ACC112 (cell line): ENCODE results near the gene CNTNAP4.
A peak's percentile ranks its signal among the peaks of the same experiment; 100 is the strongest.

Experiments used
- H2AFZ ChIP-seq: fragments of 200-600 bp; sonication (generic); one replicate; pipeline ENCODE4 v1.6.0; 2017; ENCODE audit warnings: antibody characterized with exemption, low read length; ENCODE audit not compliant: unreplicated experiment
- H3K27ac ChIP-seq: fragments of 200-600 bp; sonication (generic); 2 replicates; pipeline ENCODE4 v1.5.1; 2014; ENCODE audit warnings: low read depth, mild to moderate bottlenecking, antibody characterized with exemption, low read length, moderate library complexity
- H3K27me3 ChIP-seq: fragments of 200-600 bp; sonication (generic); 2 replicates; pipeline ENCODE4 v1.6.1; 2014; ENCODE audit warnings: mild to moderate bottlenecking, antibody characterized with exemption, low read length, moderate library complexity, mixed read lengths; ENCODE audit not compliant: insufficient read depth
- H3K36me3 ChIP-seq: fragments of 200-600 bp; sonication (generic); 2 replicates; pipeline ENCODE4 v1.6.1; 2016; ENCODE audit warnings: mild to moderate bottlenecking, antibody characterized with exemption, low read length, moderate library complexity, mixed read lengths; ENCODE audit not compliant: insufficient read depth
- H3K4me1 ChIP-seq: fragments of 200-600 bp; sonication (generic); one replicate; pipeline ENCODE4 v1.6.1; 2016; ENCODE audit warnings: low read length, mixed read lengths; ENCODE audit not compliant: insufficient read depth, unreplicated experiment, control insufficient read depth
- H3K4me3 ChIP-seq: fragments of 200-600 bp; sonication (generic); 2 replicates; pipeline ENCODE4 v1.5.1; 2014; ENCODE audit warnings: mild to moderate bottlenecking, low read depth, low read length
- H3K79me2 ChIP-seq: fragments of 200-600 bp; sonication (generic); one replicate; pipeline ENCODE4 v1.6.0; 2016; ENCODE audit warnings: low read length; ENCODE audit not compliant: control insufficient read depth, unreplicated experiment, insufficient read depth

Gene CNTNAP4

GRCh38 chr16:76276745-76277438, at the start of gene CNTNAP4:
TSS of gene CNTNAP4 (plus strand) at chr16:76277401. CDS start at chr16:76277663, 262 bp downstream.
- Histone ChIP-seq H3K27ac (no peak within 1 kb of the TSS), H3K36me3 (no peaks in the 10 kb centered on the region), H3K4me1 (peaks cover 19% of the 10 kb centered on the region), H3K4me3 (peak within 1 kb of the TSS; percentile 51; the same call in 1 of the 2 replicates), H3K27me3 (peaks cover 6% of the 10 kb centered on the region; the same call in 1 of the 2 replicates), H3K79me2 (no peaks in the 10 kb centered on the region), H2AFZ (no peak within 1 kb of the TSS)

GRCh38 chr16:76228546-76229146, 48.6 kb upstream of the CNTNAP4 start:
- Histone ChIP-seq H3K27me3 (no peaks in the 10 kb centered on the region), H3K79me2 (no peaks in the 10 kb centered on the region), H3K36me3 (no peaks in the 10 kb centered on the region), H3K4me3 (no peak overlapping the region), H3K4me1 (peaks cover 21% of the 10 kb centered on the region), H3K27ac (no peak overlapping the region), H2AFZ (no peak overlapping the region)

- Histone ChIP-seq H3K4me3 (no peak overlapping the region), H3K79me2 (no peaks in the 10 kb centered on the region), H3K36me3 (no peaks in the 10 kb centered on the region), H3K4me1 (no peaks in the 10 kb centered on the region), H3K27me3 (no peaks in the 10 kb centered on the region), H3K27ac (no peak overlapping the region), H2AFZ (no peak overlapping the region)
These were observed 44.5 kb upstream of the CNTNAP4 start for GRCh38 chr16:76232704-76233103.

- no peaks in the 10 kb centered on the region for H3K36me3 ChIP-seq
- no peak overlapping the region for H3K4me3 ChIP-seq
- H3K27me3 ChIP-seq: no peaks in the 10 kb centered on the region
- no peak overlapping the region for H2AFZ ChIP-seq
- H3K79me2 ChIP-seq: no peaks in the 10 kb centered on the region
- no peak overlapping the region for H3K27ac ChIP-seq
- no peaks in the 10 kb centered on the region for H3K4me1 ChIP-seq
These were observed 42.2 kb upstream of the CNTNAP4 start for GRCh38 chr16:76235025-76235424.

GRCh38 chr16:76235426-76235825, 41.8 kb upstream of the CNTNAP4 start:
- no peak overlapping the region for H2AFZ ChIP-seq
- H3K4me1 ChIP-seq: no peaks in the 10 kb centered on the region
- no peaks in the 10 kb centered on the region for H3K79me2 ChIP-seq

GRCh38 chr16:76237471-76237870, 39.7 kb upstream of the CNTNAP4 start:
- Histone ChIP-seq H3K27ac (no peak overlapping the region), H3K79me2 (no peaks in the 10 kb centered on the region), H3K4me3 (no peak overlapping the region), H2AFZ (no peak overlapping the region), H3K27me3 (no peaks in the 10 kb centered on the region), H3K36me3 (no peaks in the 10 kb centered on the region), H3K4me1 (no peaks in the 10 kb centered on the region)

More at GRCh38 chr16:76235426-76235825, 41.8 kb upstream of the CNTNAP4 start:
- H3K27ac ChIP-seq: no peak overlapping the region
- H3K27me3 ChIP-seq: no peaks in the 10 kb centered on the region
- no peak overlapping the region for H3K4me3 ChIP-seq
- no peaks in the 10 kb centered on the region for H3K36me3 ChIP-seq

- no peak overlapping the region for H2AFZ ChIP-seq
These were observed 35.4 kb upstream of the CNTNAP4 start for GRCh38 chr16:76241755-76242154.

GRCh38 chr16:76243620-76244019, 33.6 kb upstream of the CNTNAP4 start:
- Histone ChIP-seq H3K4me3 (no peak overlapping the region), H3K27ac (no peak overlapping the region), H3K79me2 (no peaks in the 10 kb centered on the region), H2AFZ (no peak overlapping the region), H3K27me3 (no peaks in the 10 kb centered on the region), H3K4me1 (no peaks in the 10 kb centered on the region), H3K36me3 (no peaks in the 10 kb centered on the region)

More at GRCh38 chr16:76241755-76242154, 35.4 kb upstream of the CNTNAP4 start:
- Histone ChIP-seq H3K27me3 (no peaks in the 10 kb centered on the region), H3K36me3 (no peaks in the 10 kb centered on the region), H3K27ac (no peak overlapping the region), H3K79me2 (no peaks in the 10 kb centered on the region), H3K4me3 (no peak overlapping the region), H3K4me1 (no peaks in the 10 kb centered on the region)

GRCh38 chr16:76246587-76246986, 30.6 kb upstream of the CNTNAP4 start:
- Histone ChIP-seq H3K4me3 (no peak overlapping the region), H3K27ac (no peak overlapping the region), H3K79me2 (no peaks in the 10 kb centered on the region), H3K27me3 (no peaks in the 10 kb centered on the region), H3K36me3 (no peaks in the 10 kb centered on the region), H2AFZ (no peak overlapping the region), H3K4me1 (no peaks in the 10 kb centered on the region)

- no peaks in the 10 kb centered on the region for H3K36me3 ChIP-seq
- no peak overlapping the region for H3K4me3 ChIP-seq
- 0 out of 2 replicates have a peak, but pooled peaks cover 3% of the 10 kb centered on the region for H3K27me3 ChIP-seq
- H3K27ac ChIP-seq: no peak overlapping the region
- no peak overlapping the region for H2AFZ ChIP-seq
- no peaks in the 10 kb centered on the region for H3K79me2 ChIP-seq
- H3K4me1 ChIP-seq: no peaks in the 10 kb centered on the region
These were observed 11.7 kb upstream of the CNTNAP4 start for GRCh38 chr16:76265434-76266045.
